WTC11 (cell line): ENCODE measurements around the gene KCNMA1. TPM values are rescaled to one million over a fixed set of nuclear protein-coding genes. Genes with fewer than 3 reads are reported as not detected.

ENCODE experiments used
- ATAC-seq: fragments of 200-7000 bp; cut with Tn5 transposase; 2 replicates; pipeline ENCODE4 v1.10.0; 2021; ENCODE audit warnings: mild to moderate bottlenecking, moderate library complexity
- CTCF ChIA-PET: fragments of 300-600 bp; sonication (Branson Sonifier 250); formaldehyde crosslinking; loops from one replicate; lab custom pipeline; 2021; ENCODE audit warnings: antibody characterized with exemption; lab: Charles Lee
- POLR2A ChIA-PET: fragments of 350-600 bp; sonication (Branson Sonifier 250); formaldehyde crosslinking; loops from one replicate; lab custom pipeline; 2021; ENCODE audit warnings: antibody characterized with exemption; lab: Charles Lee
- DNase-seq: peaks from one replicate; pipeline ENCODE4 v3.0.0; 2021; ENCODE audit warnings: low spot score
- H3K27ac Mint-ChIP-seq: 2 replicates; pipeline ENCODE4 v1.8.0; 2021; ENCODE audit warnings: mixed read lengths
- H3K27me3 Mint-ChIP-seq: 2 replicates; pipeline ENCODE4 v1.8.0; 2021; ENCODE audit warnings: low read depth, mild to moderate bottlenecking, moderate library complexity, mixed read lengths
- H3K36me3 Mint-ChIP-seq: 2 replicates; pipeline ENCODE4 v1.8.0; 2021; ENCODE audit warnings: mixed read lengths
- H3K4me1 Mint-ChIP-seq: 2 replicates; pipeline ENCODE4 v1.8.0; 2022; ENCODE audit warnings: mixed read lengths
- H3K4me3 Mint-ChIP-seq: 2 replicates; pipeline ENCODE4 v1.8.0; 2021; ENCODE audit warnings: mild to moderate bottlenecking, moderate library complexity, mixed read lengths
- H3K9me3 Mint-ChIP-seq: 2 replicates; pipeline ENCODE4 v1.8.0; 2021; ENCODE audit warnings: mixed read lengths
- AFF4 ChIP-seq: sonication (generic); formaldehyde crosslinking; IDR thresholded peaks from 2 replicates; pipeline ENCODE4 v1.8.1; 2023; ENCODE audit warnings: mild to moderate bottlenecking, missing genetic modification reagents, borderline replicate concordance
- AR ChIP-seq: fragments of 250-450 bp; sonication (Bioruptor Pico); IDR thresholded peaks from 2 replicates; pipeline ENCODE4 v1.9.0; 2021; ENCODE audit warnings: mild to moderate bottlenecking
- ERG ChIP-seq: fragments of 250-450 bp; sonication (Bioruptor Pico); IDR thresholded peaks from 2 replicates; pipeline ENCODE4 v1.8.0; 2021; ENCODE audit warnings: mild to moderate bottlenecking
- ESRRA ChIP-seq: sonication (generic); formaldehyde crosslinking; IDR thresholded peaks from 2 replicates; pipeline ENCODE4 v1.8.1; 2022; ENCODE audit warnings: mild to moderate bottlenecking, missing genetic modification reagents, borderline replicate concordance
- ETV6 ChIP-seq: sonication (generic); formaldehyde crosslinking; IDR thresholded peaks from 2 replicates; pipeline ENCODE4 v1.8.1; 2022; ENCODE audit warnings: mild to moderate bottlenecking, missing genetic modification reagents
- FOXJ3 ChIP-seq: sonication (generic); formaldehyde crosslinking; IDR thresholded peaks from 2 replicates; pipeline ENCODE4 v1.9.0; 2021; ENCODE audit warnings: missing genetic modification reagents, mild to moderate bottlenecking, borderline replicate concordance
- GABPB1 ChIP-seq: sonication (generic); formaldehyde crosslinking; IDR thresholded peaks from 2 replicates; pipeline ENCODE4 v1.8.1; 2023; ENCODE audit warnings: mild to moderate bottlenecking, missing genetic modification reagents
- HMGA2 ChIP-seq: fragments of 250-450 bp; sonication (Bioruptor Pico); IDR thresholded peaks from 2 replicates; pipeline ENCODE4 v1.4.0; 2021; ENCODE audit warnings: mild to moderate bottlenecking, moderate library complexity
- JAZF1 ChIP-seq: fragments of 250-450 bp; sonication (Bioruptor Pico); IDR thresholded peaks from 2 replicates; pipeline ENCODE4 v1.9.0; 2021; ENCODE audit warnings: moderate library complexity, mild to moderate bottlenecking, inconsistent platforms
- MYBL2 ChIP-seq: sonication (generic); formaldehyde crosslinking; IDR thresholded peaks from 2 replicates; pipeline ENCODE4 v1.8.1; 2023; ENCODE audit warnings: mild to moderate bottlenecking, moderate library complexity, missing genetic modification reagents
- NFATC4 ChIP-seq: fragments of 250-450 bp; sonication (Bioruptor Pico); IDR thresholded peaks from 2 replicates; pipeline ENCODE4 v1.9.0; 2021; ENCODE audit warnings: mild to moderate bottlenecking
- NFYB ChIP-seq: sonication (generic); formaldehyde crosslinking; conservative IDR thresholded peaks from 2 replicates; pipeline ENCODE4 v1.8.0; 2022; ENCODE audit warnings: low read depth, missing genetic modification reagents
- SP1 ChIP-seq: sonication (generic); formaldehyde crosslinking; conservative IDR thresholded peaks from 2 replicates; pipeline ENCODE4 v1.8.1; 2022; ENCODE audit warnings: missing genetic modification reagents
- ZNF121 ChIP-seq: sonication (generic); formaldehyde crosslinking; IDR thresholded peaks from 2 replicates; pipeline ENCODE4 v1.8.0; 2023; ENCODE audit warnings: missing genetic modification reagents
- ZNF219 ChIP-seq: sonication (generic); formaldehyde crosslinking; IDR thresholded peaks from 2 replicates; pipeline ENCODE4 v1.8.0; 2023; ENCODE audit warnings: missing genetic modification reagents, mild to moderate bottlenecking, borderline replicate concordance
- total RNA-seq: library from RNA; stranded (reverse); gene quantifications from 3 replicates; pipeline ENCODE4 v1.2.3, GENCODE V29; 2021
- TF ChIP-seq, protein P1 (sequence below): sonication (generic); formaldehyde crosslinking; IDR thresholded peaks from 2 replicates; pipeline ENCODE4 v1.8.0; 2022; ENCODE audit warnings: mild to moderate bottlenecking, missing genetic modification reagents
- TF ChIP-seq, protein P2 (sequence below): fragments of 250-450 bp; sonication (Bioruptor Pico); IDR thresholded peaks from 2 replicates; pipeline ENCODE4 v1.9.0; 2021; ENCODE audit warnings: mild to moderate bottlenecking
- TF ChIP-seq, protein P3 (sequence below): sonication (generic); formaldehyde crosslinking; IDR thresholded peaks from 2 replicates; pipeline ENCODE4 v1.8.1; 2023; ENCODE audit warnings: mild to moderate bottlenecking, missing genetic modification reagents
- TF ChIP-seq, protein P4 (sequence below): sonication (generic); formaldehyde crosslinking; IDR thresholded peaks from 2 replicates; pipeline ENCODE4 v1.8.1; 2022; ENCODE audit warnings: mild to moderate bottlenecking, moderate library complexity, missing genetic modification reagents
- TF ChIP-seq, protein P5 (sequence below): sonication (generic); formaldehyde crosslinking; IDR thresholded peaks from 2 replicates; pipeline ENCODE4 v1.8.1; 2022; ENCODE audit warnings: mild to moderate bottlenecking, missing genetic modification reagents, moderate library complexity, borderline replicate concordance
- TF ChIP-seq, protein P6 (sequence below): sonication (generic); formaldehyde crosslinking; IDR thresholded peaks from 2 replicates; pipeline ENCODE4 v1.8.1; 2023; ENCODE audit warnings: mild to moderate bottlenecking, missing genetic modification reagents

The KCNMA1 gene
- total RNA-seq, 1 experiment from 2014 or later, result 7.3 TPM

DNA sequence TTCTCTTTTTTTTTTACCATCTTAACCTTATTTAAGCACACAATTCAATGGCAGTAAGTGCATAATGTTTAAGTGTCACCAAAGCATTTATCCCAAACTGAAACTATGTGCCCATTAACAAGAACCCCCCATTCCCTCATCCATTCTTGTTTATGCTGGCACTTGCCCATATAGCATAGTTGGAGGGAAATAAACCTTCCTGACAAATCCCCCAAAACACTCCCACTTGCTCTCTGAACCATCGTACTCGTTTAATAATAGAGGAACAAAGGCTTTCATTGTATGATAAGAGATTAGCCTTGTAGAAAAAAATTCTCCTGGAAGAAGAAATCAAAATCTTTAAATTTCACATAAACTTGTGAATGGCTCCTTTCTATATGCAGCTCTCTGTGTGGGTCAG lies 26.4 kb upstream of the KCNMA1 start (continued):
- TF ChIP-seq AFF4 (CRISPR knock-in tag) (no peak), HMGA2 (CRISPR knock-in tag) (no peak)

DNA sequence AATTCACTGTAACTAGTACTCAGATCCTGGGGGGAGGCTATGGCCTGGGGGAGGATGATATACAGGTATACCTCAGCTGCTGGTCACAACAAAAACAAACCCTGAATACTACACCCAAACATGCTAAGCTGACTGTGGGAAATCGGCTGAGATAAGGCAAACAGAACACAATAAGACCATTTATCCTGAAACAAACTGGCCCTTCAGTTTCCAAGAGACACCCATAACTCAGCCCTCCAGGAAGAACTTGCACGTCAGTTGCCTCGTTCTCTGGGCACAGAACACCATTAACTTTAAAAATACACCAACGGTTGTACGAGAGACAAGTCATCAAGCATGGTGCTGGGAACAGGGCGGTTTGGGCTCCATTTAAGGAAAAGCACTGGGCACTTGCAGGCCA lies 24.1 kb upstream of the KCNMA1 start:
- H3K27me3 Mint-ChIP-seq, result no peaks in the 10 kb centered on the region; the same call in none of the 2 replicates
- peaks cover 31% of the 10 kb centered on the region for H3K9me3 Mint-ChIP-seq
- DNase-seq, result no peak
- TF ChIP-seq GABPB1 (CRISPR knock-in tag), result no peak
- TF ChIP-seq, protein P1, sequence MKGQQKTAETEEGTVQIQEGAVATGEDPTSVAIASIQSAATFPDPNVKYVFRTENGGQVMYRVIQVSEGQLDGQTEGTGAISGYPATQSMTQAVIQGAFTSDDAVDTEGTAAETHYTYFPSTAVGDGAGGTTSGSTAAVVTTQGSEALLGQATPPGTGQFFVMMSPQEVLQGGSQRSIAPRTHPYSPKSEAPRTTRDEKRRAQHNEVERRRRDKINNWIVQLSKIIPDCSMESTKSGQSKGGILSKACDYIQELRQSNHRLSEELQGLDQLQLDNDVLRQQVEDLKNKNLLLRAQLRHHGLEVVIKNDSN (CRISPR knock-in tag), result no peak
- TF ChIP-seq ETV6, result no peak
- TF ChIP-seq, protein P2, sequence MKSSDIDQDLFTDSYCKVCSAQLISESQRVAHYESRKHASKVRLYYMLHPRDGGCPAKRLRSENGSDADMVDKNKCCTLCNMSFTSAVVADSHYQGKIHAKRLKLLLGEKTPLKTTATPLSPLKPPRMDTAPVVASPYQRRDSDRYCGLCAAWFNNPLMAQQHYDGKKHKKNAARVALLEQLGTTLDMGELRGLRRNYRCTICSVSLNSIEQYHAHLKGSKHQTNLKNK (CRISPR knock-in tag), result no peak
- TF ChIP-seq SP1 (CRISPR knock-in tag), result no peak
- TF ChIP-seq FOXJ3 (CRISPR knock-in tag), result no peak
- TF ChIP-seq JAZF1 (CRISPR knock-in tag), result no peak
- no peak for TF ChIP-seq ERG (CRISPR knock-in tag)
- no peak for TF ChIP-seq NFYB (CRISPR knock-in tag)
- TF ChIP-seq, protein P3, sequence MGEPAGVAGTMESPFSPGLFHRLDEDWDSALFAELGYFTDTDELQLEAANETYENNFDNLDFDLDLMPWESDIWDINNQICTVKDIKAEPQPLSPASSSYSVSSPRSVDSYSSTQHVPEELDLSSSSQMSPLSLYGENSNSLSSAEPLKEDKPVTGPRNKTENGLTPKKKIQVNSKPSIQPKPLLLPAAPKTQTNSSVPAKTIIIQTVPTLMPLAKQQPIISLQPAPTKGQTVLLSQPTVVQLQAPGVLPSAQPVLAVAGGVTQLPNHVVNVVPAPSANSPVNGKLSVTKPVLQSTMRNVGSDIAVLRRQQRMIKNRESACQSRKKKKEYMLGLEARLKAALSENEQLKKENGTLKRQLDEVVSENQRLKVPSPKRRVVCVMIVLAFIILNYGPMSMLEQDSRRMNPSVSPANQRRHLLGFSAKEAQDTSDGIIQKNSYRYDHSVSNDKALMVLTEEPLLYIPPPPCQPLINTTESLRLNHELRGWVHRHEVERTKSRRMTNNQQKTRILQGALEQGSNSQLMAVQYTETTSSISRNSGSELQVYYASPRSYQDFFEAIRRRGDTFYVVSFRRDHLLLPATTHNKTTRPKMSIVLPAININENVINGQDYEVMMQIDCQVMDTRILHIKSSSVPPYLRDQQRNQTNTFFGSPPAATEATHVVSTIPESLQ (CRISPR knock-in tag), result no peak
- TF ChIP-seq AR (CRISPR knock-in tag), result no peak
- no peak for TF ChIP-seq ZNF121
- TF ChIP-seq, protein P4, sequence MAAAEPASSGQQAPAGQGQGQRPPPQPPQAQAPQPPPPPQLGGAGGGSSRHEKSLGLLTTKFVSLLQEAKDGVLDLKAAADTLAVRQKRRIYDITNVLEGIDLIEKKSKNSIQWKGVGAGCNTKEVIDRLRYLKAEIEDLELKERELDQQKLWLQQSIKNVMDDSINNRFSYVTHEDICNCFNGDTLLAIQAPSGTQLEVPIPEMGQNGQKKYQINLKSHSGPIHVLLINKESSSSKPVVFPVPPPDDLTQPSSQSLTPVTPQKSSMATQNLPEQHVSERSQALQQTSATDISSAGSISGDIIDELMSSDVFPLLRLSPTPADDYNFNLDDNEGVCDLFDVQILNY (CRISPR knock-in tag), result no peak
- TF ChIP-seq, protein P5, sequence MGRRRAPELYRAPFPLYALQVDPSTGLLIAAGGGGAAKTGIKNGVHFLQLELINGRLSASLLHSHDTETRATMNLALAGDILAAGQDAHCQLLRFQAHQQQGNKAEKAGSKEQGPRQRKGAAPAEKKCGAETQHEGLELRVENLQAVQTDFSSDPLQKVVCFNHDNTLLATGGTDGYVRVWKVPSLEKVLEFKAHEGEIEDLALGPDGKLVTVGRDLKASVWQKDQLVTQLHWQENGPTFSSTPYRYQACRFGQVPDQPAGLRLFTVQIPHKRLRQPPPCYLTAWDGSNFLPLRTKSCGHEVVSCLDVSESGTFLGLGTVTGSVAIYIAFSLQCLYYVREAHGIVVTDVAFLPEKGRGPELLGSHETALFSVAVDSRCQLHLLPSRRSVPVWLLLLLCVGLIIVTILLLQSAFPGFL (CRISPR knock-in tag), result no peak
- no peak for TF ChIP-seq MYBL2 (CRISPR knock-in tag)
- no peak for TF ChIP-seq HMGA2 (CRISPR knock-in tag)
- no peak for TF ChIP-seq ZNF219
- TF ChIP-seq NFATC4 (CRISPR knock-in tag), result no peak
- TF ChIP-seq, protein P6, sequence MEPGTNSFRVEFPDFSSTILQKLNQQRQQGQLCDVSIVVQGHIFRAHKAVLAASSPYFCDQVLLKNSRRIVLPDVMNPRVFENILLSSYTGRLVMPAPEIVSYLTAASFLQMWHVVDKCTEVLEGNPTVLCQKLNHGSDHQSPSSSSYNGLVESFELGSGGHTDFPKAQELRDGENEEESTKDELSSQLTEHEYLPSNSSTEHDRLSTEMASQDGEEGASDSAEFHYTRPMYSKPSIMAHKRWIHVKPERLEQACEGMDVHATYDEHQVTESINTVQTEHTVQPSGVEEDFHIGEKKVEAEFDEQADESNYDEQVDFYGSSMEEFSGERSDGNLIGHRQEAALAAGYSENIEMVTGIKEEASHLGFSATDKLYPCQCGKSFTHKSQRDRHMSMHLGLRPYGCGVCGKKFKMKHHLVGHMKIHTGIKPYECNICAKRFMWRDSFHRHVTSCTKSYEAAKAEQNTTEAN (CRISPR knock-in tag), result no peak
- no peak for TF ChIP-seq ESRRA (CRISPR knock-in tag)
- TF ChIP-seq, all 79 proteins: peak for 0
- ChIA-PET CTCF (no interaction called here), POLR2A (no interaction called here)
- H3K36me3 Mint-ChIP-seq, result peaks cover 24% of the 10 kb centered on the region
- no peak overlapping the region for H3K4me3 Mint-ChIP-seq
- H3K27ac Mint-ChIP-seq, result no peak overlapping the region
- peaks cover 20% of the 10 kb centered on the region for H3K4me1 Mint-ChIP-seq
- no peak for ATAC-seq
